ENCODE results near the gene EXOC3L2. TPM values are rescaled to one million over a fixed set of nuclear protein-coding genes. Genes with fewer than 3 reads are reported as not detected.
"Not testable (repeated sequence)": the region's sequence is repeated elsewhere in the genome, so short reads cannot be mapped to it uniquely, and the experiment has no call there.

The EXOC3L2 gene
- total RNA-seq, 1 donor from 2014 or later: 3.6 TPM

DNA sequence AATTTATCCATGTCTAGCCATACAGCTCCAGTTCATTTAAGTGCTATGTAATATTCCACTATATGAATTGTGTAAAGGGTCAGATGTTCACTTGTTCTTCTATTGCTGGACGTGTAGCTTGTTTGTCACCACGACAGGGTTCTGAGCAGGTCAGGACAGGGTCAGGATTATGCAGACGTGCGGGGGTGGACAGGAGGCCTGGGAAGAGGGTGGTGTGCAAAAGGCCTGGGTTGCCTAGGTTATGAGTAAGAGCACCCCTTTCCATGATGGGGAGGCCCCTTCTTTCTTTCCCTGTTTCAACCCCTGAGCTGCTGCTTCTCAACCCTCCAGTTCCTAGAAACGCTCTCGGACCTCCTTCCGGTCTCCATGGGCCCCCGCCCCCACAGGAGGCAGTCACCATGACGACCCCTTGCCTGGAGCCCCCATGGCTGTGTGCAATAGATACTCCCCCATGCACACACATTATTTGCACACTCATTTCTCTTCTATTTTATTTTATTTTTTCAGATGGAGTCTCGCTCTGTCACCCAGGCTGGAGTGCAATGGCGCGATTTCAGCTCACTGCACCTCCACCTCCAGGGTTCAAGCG lies 2.0 kb downstream of the EXOC3L2 start:
- intact Hi-C loops (cut with DNase I): no loop called here
- DNase-seq (no peak), ATAC-seq (no peak)
- no peak for TF ChIP-seq CTCF (IDR thresholded peaks at IDR 0.05)
- no peak overlapping the region for H3K27ac ChIP-seq
- H3K27me3 ChIP-seq (ENCODE audit: low read depth): no peaks in the 10 kb centered on the region
- no peaks in the 10 kb centered on the region for H3K9me3 ChIP-seq
- peaks cover 3% of the 10 kb centered on the region for H3K4me1 ChIP-seq
- no peak overlapping the region for H3K4me3 ChIP-seq
- no peaks in the 10 kb centered on the region for H3K36me3 ChIP-seq

DNA sequence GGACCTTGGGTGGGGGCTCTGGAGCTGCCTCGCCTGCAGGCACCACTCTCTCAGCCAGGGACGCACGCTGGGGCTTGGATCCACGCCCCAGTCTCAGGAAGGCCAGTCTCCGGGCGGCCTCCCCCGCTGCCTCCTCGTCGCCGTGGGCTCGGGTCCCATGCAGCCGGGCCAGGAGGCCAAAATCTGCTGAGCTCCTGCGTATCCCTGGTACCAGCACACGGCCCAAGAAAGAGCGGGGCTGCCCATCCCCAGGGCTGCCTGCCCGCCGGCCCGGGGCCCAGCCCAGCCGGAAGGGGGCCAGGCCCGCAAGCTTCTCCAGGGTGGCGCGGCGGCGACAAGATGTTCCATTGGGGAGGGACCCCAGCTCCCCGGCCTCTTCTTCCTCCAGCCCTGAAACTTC lies 6.7 kb downstream of the EXOC3L2 start:
- H3K4me1 ChIP-seq: peaks cover 5% of the 10 kb centered on the region
- no peaks in the 10 kb centered on the region for H3K36me3 ChIP-seq
- ATAC-seq: no peak
- no peak overlapping the region for H3K27ac ChIP-seq
- intact Hi-C loops (cut with DNase I): no loop called here
- H3K27me3 ChIP-seq (ENCODE audit: low read depth): peaks cover 18% of the 10 kb centered on the region
- H3K4me3 ChIP-seq: no peak overlapping the region
- no peaks in the 10 kb centered on the region for H3K9me3 ChIP-seq
- TF ChIP-seq CTCF (IDR thresholded peaks at IDR 0.05): no peak
- no peak for DNase-seq

DNA sequence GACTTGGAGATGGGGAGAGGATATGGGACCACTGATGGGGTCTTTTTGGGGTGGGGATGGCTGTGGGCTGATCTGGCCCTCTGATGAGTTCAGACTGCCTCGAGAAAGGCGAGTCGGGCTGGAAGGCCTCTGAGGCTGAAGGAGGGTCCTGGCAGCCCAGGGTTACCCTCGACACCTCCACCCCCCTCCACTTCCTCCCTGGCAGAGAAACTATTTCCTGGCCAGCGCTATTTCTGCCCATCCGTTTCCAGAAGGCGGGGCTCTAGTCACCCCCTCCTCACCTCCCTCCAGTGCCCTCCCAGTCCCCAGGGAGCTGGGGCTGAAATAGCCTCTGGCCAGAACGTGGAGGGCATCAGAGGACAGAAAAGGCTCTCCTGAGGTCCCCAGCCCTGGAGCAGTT lies 9.7 kb downstream of the EXOC3L2 start:
- no peak for ATAC-seq
- H3K4me3 ChIP-seq: no peak overlapping the region
- peaks cover 5% of the 10 kb centered on the region for H3K4me1 ChIP-seq
- H3K27ac ChIP-seq: no peak overlapping the region
- H3K9me3 ChIP-seq: no peaks in the 10 kb centered on the region
- no peaks in the 10 kb centered on the region for H3K36me3 ChIP-seq
- intact Hi-C loops (cut with DNase I): no loop called here
- H3K27me3 ChIP-seq (ENCODE audit: low read depth): peaks cover 19% of the 10 kb centered on the region
- TF ChIP-seq CTCF (IDR thresholded peaks at IDR 0.05): no peak
- no peak for DNase-seq

GRCh38 chr19:45234089-45234869 lies 10.9 kb downstream of the EXOC3L2 start:
- ATAC-seq (no peak), DNase-seq (no peak)
- no peak for TF ChIP-seq CTCF (IDR thresholded peaks at IDR 0.05)
- intact Hi-C loops (cut with DNase I): no loop called here
- peaks cover 5% of the 10 kb centered on the region for H3K4me1 ChIP-seq
- H3K4me3 ChIP-seq: no peak overlapping the region
- H3K36me3 ChIP-seq: no peaks in the 10 kb centered on the region
- H3K27me3 ChIP-seq (ENCODE audit: low read depth): peaks cover 19% of the 10 kb centered on the region
- H3K9me3 ChIP-seq: no peaks in the 10 kb centered on the region
- H3K27ac ChIP-seq: no peak overlapping the region

- Histone ChIP-seq H3K27me3 (ENCODE audit: low read depth) (peaks cover 16% of the 10 kb centered on the region), H3K4me1 (peaks cover 5% of the 10 kb centered on the region), H3K9me3 (no peaks in the 10 kb centered on the region), H3K4me3 (no peak overlapping the region), H3K36me3 (no peaks in the 10 kb centered on the region), H3K27ac (no peak overlapping the region)
- DNase-seq (no peak), ATAC-seq (no peak)
- TF ChIP-seq CTCF (IDR thresholded peaks at IDR 0.05): no peak
- intact Hi-C loops (cut with DNase I): no loop called here
These were observed 13.3 kb downstream of the EXOC3L2 start for GRCh38 chr19:45231891-45232290.

DNA sequence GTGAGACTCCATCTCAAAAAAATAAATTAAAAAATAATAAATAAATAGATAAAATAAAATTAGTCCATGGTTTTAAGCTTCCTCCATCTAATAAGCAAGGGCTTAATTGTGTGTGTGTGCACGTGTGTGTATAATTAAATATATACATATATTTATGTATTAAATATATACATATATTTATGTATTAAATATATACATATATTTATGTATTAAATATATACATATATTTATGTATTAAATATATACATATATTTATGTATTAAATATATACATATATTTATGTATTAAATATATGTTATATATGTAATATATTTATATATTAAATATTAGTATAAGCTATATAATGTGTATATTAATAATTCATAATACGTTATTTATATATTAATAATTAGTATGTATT lies 16.2 kb downstream of the EXOC3L2 start:
- intact Hi-C loops (cut with DNase I); H3K4me3 ChIP-seq; H3K4me1 ChIP-seq; H3K9me3 ChIP-seq; ATAC-seq; DNase-seq; H3K27ac ChIP-seq; H3K27me3 ChIP-seq (ENCODE audit: low read depth); H3K36me3 ChIP-seq: not testable (repeated sequence)

All from lower lobe of right lung (tissue), 2 donors.